ENCODE results near the gene MUS81. TPM values are rescaled to one million over a fixed set of nuclear protein-coding genes. Genes with fewer than 3 reads are reported as not detected.
A peak's percentile ranks its signal among the peaks of the same experiment; 100 is the strongest.

Gene MUS81
- total and polyA plus RNA-seq, 12 donors = 20.3 to 111 (median 31.7) TPM

DNA sequence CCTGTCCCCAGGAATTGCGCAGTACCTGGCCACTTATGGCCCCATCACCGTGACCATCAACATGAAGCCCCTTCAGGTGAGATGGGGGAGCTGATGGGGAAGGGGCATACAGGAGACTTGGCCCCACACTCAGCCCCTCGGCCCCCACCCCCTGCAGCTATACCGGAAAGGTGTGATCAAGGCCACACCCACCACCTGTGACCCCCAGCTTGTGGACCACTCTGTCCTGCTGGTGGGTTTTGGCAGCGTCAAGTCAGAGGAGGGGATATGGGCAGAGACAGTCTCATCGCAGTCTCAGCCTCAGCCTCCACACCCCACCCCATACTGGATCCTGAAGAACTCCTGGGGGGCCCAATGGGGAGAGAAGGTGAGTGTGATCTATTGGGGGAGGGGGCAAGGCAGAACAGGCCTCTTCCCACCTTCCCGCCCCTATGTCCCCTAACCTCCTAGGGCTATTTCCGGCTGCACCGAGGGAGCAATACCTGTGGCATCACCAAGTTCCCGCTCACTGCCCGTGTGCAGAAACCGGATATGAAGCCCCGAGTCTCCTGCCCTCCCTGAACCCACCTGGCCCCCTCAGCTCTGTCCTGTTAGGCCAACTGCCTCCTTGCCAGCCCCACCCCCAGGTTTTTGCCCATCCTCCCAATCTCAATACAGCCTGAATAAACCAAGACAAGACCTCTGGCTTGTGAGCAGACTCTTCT, 23.0 kb downstream of the MUS81 start:
- DNase-seq (no peak), ATAC-seq (no peak)
- TF ChIP-seq, protein P1, sequence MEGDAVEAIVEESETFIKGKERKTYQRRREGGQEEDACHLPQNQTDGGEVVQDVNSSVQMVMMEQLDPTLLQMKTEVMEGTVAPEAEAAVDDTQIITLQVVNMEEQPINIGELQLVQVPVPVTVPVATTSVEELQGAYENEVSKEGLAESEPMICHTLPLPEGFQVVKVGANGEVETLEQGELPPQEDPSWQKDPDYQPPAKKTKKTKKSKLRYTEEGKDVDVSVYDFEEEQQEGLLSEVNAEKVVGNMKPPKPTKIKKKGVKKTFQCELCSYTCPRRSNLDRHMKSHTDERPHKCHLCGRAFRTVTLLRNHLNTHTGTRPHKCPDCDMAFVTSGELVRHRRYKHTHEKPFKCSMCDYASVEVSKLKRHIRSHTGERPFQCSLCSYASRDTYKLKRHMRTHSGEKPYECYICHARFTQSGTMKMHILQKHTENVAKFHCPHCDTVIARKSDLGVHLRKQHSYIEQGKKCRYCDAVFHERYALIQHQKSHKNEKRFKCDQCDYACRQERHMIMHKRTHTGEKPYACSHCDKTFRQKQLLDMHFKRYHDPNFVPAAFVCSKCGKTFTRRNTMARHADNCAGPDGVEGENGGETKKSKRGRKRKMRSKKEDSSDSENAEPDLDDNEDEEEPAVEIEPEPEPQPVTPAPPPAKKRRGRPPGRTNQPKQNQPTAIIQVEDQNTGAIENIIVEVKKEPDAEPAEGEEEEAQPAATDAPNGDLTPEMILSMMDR (IDR thresholded peaks at IDR 0.05) = no peak
- peaks cover 0 to 55% (median 19%) of the 10 kb centered on the region in 9 donors for H3K36me3 ChIP-seq
- no peak overlapping the region for H3K4me3 ChIP-seq
- H3K4me1 ChIP-seq = peaks cover 5 to 32% (median 20%) of the 10 kb centered on the region in 9 donors
- H3K27me3 ChIP-seq = no peaks in the 10 kb centered on the region
- H3K27ac ChIP-seq = no peak overlapping the region
- intact Hi-C loops (cut with DNase I) = loop anchor here in 4 of 10 donors (5.0 to 10.0 kb wide), 3 partner anchors 99 to 168 kb away; partner anchors contain the start of gene KAT5 (in 1 of the 4)
- no peaks in the 10 kb centered on the region for H3K9me3 ChIP-seq
- 90 to 94% methylated on average over 13 of the region's 13 CpGs for WGBS, 2 donors

DNA sequence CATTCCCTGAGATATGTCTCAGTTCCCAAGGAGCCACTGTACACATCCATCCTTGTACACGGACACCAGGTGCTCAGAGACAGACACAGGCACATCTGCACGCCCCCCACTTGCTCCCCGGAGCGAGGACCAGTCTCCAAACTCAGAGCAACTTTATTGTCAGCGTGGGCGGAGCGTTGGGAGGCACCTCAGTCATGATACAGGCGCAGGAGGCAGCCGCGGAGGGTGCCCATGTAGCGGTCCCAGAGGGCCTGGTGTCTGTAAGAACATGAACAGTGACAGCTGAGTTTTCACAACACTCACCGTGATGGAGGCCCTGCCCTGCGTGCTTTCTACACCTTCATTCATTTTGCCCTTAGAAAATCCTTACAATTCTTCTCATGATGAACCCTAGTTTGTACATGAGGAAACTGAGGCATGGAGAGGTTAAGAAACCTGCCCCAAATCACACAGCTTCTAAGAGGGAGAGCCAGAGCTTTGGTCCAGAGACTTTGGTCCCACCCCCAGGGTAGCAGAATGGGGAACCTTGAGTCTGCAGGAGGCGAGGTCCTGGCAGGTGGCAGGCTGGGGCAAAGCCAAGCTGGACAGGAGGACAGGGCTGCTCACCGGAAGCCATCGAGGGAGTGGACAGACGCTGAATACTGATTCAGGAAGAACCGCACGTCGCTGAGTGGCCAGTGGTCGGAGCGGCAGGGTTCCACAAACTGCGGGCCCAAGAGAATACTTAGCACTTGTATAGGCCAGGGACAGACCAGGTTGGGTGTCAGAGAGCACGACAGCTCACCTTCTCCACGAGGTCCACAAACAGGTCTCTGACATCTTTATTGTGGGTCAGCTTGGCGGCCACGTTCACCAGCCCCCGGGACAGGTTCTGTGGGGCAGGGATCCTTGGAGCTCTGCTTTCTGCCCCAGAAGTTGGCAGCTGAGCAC, 23.8 kb downstream of the MUS81 start:
- Histone ChIP-seq H3K4me3 (no peak overlapping the region), H3K36me3 (peaks cover 0 to 55% (median 19%) of the 10 kb centered on the region in 9 donors), H3K27ac (no peak overlapping the region), H3K27me3 (no peaks in the 10 kb centered on the region), H3K9me3 (no peaks in the 10 kb centered on the region), H3K4me1 (peaks cover 5 to 38% (median 23%) of the 10 kb centered on the region in 9 donors)
- 81 to 83% methylated on average over 28 of the region's 28 CpGs for WGBS, 2 donors
- intact Hi-C loops (cut with DNase I) = loop anchor here in 9 of 10 donors (1.0 to 10.0 kb wide), 5 partner anchors 98 to 169 kb away; partner anchors contain the start of gene KAT5 (in 1 of the 9)
- no peak for DNase-seq
- ATAC-seq = no peak
- TF ChIP-seq, protein P1 (IDR thresholded peaks at IDR 0.05) = no peak

DNA sequence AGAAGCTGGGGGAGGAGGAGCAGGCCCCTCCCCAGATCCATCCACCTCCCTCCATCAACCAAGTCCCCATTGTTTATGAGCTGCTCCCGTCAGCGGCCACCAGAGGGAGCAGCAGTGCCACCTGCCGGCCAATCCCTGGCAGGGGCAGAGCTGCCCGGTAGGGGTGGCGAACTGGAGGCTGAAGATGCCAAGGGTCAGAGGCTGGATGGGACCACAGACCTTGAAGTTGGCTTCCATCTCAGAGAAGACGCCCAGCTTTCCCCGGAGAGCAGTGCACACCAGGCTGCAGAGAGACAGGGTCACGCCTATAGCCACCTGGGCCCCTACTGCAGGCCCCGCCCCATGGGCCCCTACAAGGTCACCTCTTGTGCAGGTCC, 24.5 kb downstream of the MUS81 start:
- intact Hi-C loops (cut with DNase I) = loop anchor here (1.0 to 10.0 kb wide), 6 partner anchors 78 to 170 kb away; partner anchors contain the start of genes SART1 (in 6 of the 10) and KAT5 (in 1 of the 10)
- peak in 2 of 8 donors; percentile 20 to 25 for ATAC-seq
- Histone ChIP-seq H3K27me3 (no peaks in the 10 kb centered on the region), H3K4me1 (peaks cover 8 to 41% (median 30%) of the 10 kb centered on the region in 9 donors), H3K36me3 (peaks cover 0 to 55% (median 19%) of the 10 kb centered on the region in 9 donors), H3K27ac (peak overlapping the region in 2 of 10 donors; percentile 23 to 31), H3K4me3 (no peak overlapping the region), H3K9me3 (no peaks in the 10 kb centered on the region)
- TF ChIP-seq, protein P1 (IDR thresholded peaks at IDR 0.05) = peak; percentile 97 to 100 (median 98)
- peak; percentile 68 to 83 for DNase-seq
- 23 to 24% methylated on average over 9 of the region's 9 CpGs for WGBS, 2 donors

DNA sequence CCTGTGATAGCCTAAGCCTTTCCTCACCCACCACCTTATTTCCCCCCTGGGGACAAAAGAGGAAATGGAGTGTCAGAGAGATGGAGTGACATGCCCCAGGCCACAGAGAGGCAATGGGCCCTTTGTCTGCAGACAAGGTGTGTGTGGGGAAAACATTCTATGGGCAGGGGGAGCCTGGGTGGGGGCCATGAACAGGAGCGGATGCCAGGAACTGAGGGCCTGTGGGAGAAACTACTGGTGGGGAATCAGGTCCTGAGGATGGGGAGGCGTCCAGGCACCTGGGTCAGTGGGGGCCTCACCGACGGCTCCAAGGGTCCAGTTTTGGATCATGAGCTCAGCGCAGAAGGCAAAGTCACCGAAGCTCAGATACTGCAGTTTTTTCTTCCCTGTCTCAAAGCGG, 25.0 kb downstream of the MUS81 start:
- no peaks in the 10 kb centered on the region for H3K27me3 ChIP-seq
- TF ChIP-seq, protein P1 (IDR thresholded peaks at IDR 0.05) = no peak
- no peaks in the 10 kb centered on the region for H3K9me3 ChIP-seq
- H3K36me3 ChIP-seq = peaks cover 0 to 55% (median 19%) of the 10 kb centered on the region in 9 donors
- intact Hi-C loops (cut with DNase I) = loop anchor here in 7 of 10 donors (2.0 to 10.0 kb wide), 4 partner anchors 77 to 170 kb away; partner anchors contain the start of genes SART1 (in 6 of the 7) and KAT5 (in 1 of the 7)
- ATAC-seq (no peak), DNase-seq (no peak)
- H3K4me1 ChIP-seq = peaks cover 14 to 45% (median 35%) of the 10 kb centered on the region in 9 donors
- WGBS, 2 donors = 91 to 93% methylated on average over 7 of the region's 7 CpGs
- H3K4me3 ChIP-seq = no peak overlapping the region
- H3K27ac ChIP-seq = peak overlapping the region in 2 of 10 donors; percentile 23 to 31
